H7 (cell line): ENCODE measurements around the gene CLEC18C. TPM values are rescaled to one million over a fixed set of nuclear protein-coding genes. Genes with fewer than 3 reads are reported as not detected.
"Not testable (repeated sequence)": the region's sequence is repeated elsewhere in the genome, so short reads cannot be mapped to it uniquely, and the experiment has no call there.

Source experiments
- DNase-seq: peaks from one replicate; pipeline ENCODE4 v3.0.0; 2012
- H3K27me3 ChIP-seq: 2 replicates; pipeline ENCODE4 v1.6.0; 2011; ENCODE audit warnings: mild to moderate bottlenecking, low read length; ENCODE audit not compliant: control insufficient read depth, insufficient read depth
- H3K36me3 ChIP-seq: replicated peaks from 2 replicates; pipeline ENCODE4 v1.5.1; 2011; ENCODE audit warnings: low read length; ENCODE audit not compliant: control insufficient read depth, insufficient read depth
- H3K4me3 ChIP-seq: 2 replicates; pipeline ENCODE4 v1.5.1; 2011; ENCODE audit warnings: low read depth, mild to moderate bottlenecking, control low read depth, low read length, moderate library complexity; ENCODE audit not compliant: insufficient read depth
- total RNA-seq: library from RNA; depleted of rRNA; stranded (reverse); fragments of >200 nt; shearing (Covaris generic); gene quantifications from 2 replicates; pipeline ENCODE4 v1.2.3, GENCODE V29; 2014; rRNA removed

The CLEC18C gene
- total RNA-seq, 1 experiment from 2014 or later, result 0.35 TPM

- H3K36me3 ChIP-seq, H3K27me3 ChIP-seq, H3K4me3 ChIP-seq, DNase-seq: not testable (repeated sequence)
Observed at GRCh38 chr16:70218586-70218985, 45.0 kb downstream of the CLEC18C start.

DNA sequence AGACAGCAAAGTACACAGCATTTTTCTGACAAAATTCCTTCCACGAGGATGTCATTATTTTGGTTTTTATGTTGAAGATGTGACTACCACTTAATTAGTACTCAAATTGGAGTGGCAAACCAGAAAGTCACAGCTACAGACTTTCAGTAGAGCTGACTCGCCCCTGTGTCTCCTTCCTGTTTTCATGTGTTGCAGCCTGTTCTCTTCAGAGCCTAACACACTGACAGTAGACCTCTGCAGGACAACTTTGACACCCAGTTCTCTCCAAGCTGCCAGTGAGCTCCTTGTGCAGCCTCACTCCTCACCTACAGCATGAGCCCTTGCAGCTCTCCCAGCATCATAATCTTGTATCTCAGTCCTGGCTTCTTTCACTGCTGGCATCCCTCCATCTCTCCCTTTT is 49.0 kb downstream of the CLEC18C start:
- H3K4me3 ChIP-seq, DNase-seq, H3K36me3 ChIP-seq, H3K27me3 ChIP-seq: not testable (repeated sequence)

DNA sequence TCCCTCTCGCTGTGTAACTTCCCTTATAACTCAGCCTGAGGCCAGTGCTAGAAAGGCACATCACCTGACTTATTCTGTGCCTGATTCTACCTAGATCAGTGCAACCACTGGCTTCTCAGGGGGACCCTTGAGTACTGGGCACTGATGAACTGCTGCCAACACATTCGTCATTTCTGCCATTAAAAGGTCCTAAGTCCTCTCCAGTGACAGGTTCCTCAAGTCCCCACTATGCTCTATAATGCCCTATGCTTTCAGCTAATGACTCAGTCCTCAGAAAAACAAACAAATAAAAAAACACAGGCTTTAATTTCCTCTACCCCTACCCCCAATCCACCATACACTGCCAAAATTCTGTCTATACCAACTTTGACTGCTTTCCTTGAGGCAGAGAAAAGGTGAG is 49.6 kb downstream of the CLEC18C start:
- not testable (repeated sequence) for H3K4me3 ChIP-seq, H3K27me3 ChIP-seq, H3K36me3 ChIP-seq, DNase-seq

GRCh38 chr16:70223971-70224513 is 50.5 kb downstream of the CLEC18C start:
- H3K4me3 ChIP-seq, H3K36me3 ChIP-seq, DNase-seq, H3K27me3 ChIP-seq: not testable (repeated sequence)

DNA sequence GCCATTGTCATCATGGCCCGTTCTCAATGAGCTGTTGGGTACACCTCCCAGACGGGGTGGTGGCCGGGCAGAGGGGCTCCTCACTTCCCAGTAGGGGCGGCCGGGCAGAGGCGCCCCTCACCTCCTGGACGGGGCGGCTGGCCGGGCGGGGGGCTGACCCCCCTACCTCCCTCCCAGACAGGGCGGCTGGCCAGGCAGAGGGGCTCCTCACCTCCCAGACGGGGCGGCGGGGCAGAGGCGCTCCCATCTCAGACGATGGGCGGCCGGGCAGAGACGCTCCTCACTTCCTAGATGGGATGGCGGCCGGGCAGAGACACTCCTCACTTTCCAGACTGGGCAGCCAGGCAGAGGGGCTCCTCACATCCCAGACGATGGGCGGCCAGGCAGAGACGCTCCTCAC is 51.1 kb downstream of the CLEC18C start:
- not testable (repeated sequence) for H3K27me3 ChIP-seq, H3K4me3 ChIP-seq, H3K36me3 ChIP-seq, DNase-seq

DNA sequence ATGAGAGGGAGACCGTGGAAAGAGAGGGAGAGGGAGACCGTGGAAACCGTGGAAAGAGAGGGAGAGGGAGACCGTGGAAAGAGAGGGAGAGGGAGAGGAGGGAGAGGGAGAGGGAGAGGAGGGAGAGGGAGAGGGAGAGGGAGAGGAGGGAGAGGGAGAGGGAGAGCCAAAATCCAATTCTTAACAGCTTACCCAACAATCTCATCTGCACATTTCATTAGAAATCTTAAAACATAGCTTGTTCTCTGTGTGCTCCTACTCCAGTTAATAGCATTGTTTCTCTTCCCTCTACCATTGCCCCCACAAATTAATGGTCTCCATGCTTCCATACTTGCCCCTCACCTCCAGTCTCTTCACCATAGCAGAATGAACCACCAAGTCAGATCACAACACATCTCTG is 51.8 kb downstream of the CLEC18C start:
- not testable (repeated sequence) for DNase-seq, H3K27me3 ChIP-seq, H3K36me3 ChIP-seq, H3K4me3 ChIP-seq

DNA sequence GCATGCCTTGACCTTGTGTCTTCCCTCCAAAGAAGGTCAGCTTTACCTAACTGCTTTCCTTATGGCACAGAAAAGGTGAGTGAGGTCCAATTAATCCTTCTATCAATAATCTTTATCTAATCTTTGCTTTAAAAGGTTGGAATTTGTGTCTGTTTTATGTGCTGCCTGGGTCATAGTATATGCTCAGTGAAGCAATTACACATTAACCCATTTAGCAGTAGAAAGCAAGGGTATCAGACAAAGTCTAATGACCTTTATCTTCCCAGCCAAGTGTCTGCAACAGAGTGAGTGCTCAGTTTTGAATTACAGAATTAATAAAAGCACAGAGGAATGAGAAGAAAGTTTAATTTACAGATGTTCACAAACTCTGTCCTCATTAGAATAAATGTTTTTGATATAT is 52.4 kb downstream of the CLEC18C start:
- not testable (repeated sequence) for H3K27me3 ChIP-seq, H3K4me3 ChIP-seq, H3K36me3 ChIP-seq, DNase-seq

DNA sequence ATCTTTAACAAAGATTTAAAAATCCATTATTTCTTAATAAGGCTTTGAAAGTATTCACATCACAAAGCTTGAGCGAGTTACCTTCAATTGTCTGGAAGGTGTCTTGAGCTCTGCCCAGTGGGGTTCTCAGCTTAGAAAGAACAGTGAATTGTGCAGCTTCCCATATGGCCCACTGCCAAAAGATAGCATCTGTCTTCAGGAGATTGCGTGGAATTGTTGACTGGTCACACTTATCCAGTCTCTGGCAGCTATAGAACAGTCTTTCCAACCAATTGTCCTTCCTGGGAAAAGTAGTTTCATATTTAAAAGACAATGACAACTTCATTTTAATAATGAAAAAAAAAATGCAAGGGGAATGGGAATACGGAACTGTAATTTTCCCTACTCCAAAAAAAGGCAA is 58.2 kb downstream of the CLEC18C start:
- not testable (repeated sequence) for H3K27me3 ChIP-seq, H3K36me3 ChIP-seq, H3K4me3 ChIP-seq, DNase-seq

Other genes with a start within 250 kb of the CLEC18C start
- 0.63 TPM in 1 of 2 replicates, not detected in the other for gene CLEC18A, start 222.5 kb upstream of the CLEC18C start, total RNA-seq
- 11.8 and 14.9 TPM in 2 replicates for gene PDPR, start 59.5 kb upstream of the CLEC18C start, total RNA-seq
- gene EXOSC6, start 78.2 kb downstream of the CLEC18C start, total RNA-seq, result 17.6 and 18.4 TPM in 2 replicates
- 149 and 178 TPM in 2 replicates for gene AARS1, start 115.7 kb downstream of the CLEC18C start, total RNA-seq
- 23.5 and 28.0 TPM in 2 replicates for gene DDX19B, start 125.4 kb downstream of the CLEC18C start, total RNA-seq
- 55.3 and 56.2 TPM in 2 replicates for gene DDX19A, start 173.1 kb downstream of the CLEC18C start, total RNA-seq